Fibroblast of skin of scalp (primary cell): ENCODE data around the gene TBX20. TPM values are rescaled to one million over a fixed set of nuclear protein-coding genes. Genes with fewer than 3 reads are reported as not detected.

ENCODE experiments used
- DNase-seq: peaks from one replicate; pipeline ENCODE4 v3.0.0-alpha.2; 2013
- polyA plus RNA-seq, 2 experiments: library from polyadenylated mRNA; unstranded; fragments of 120-200 nt; gene quantifications; one replicate each; pipeline ENCODE4 v1.2.1, GENCODE V29; 2013; ENCODE audit not compliant: insufficient read length in 2 of 2

TBX20 gene, protein sequence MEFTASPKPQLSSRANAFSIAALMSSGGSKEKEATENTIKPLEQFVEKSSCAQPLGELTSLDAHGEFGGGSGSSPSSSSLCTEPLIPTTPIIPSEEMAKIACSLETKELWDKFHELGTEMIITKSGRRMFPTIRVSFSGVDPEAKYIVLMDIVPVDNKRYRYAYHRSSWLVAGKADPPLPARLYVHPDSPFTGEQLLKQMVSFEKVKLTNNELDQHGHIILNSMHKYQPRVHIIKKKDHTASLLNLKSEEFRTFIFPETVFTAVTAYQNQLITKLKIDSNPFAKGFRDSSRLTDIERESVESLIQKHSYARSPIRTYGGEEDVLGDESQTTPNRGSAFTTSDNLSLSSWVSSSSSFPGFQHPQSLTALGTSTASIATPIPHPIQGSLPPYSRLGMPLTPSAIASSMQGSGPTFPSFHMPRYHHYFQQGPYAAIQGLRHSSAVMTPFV
- 0.70 TPM for polyA plus RNA-seq (2013, experiment 1 of 2; ENCODE audit: insufficient read length)
- 1.2 TPM for polyA plus RNA-seq (2013, experiment 2 of 2; ENCODE audit: insufficient read length)

DNA sequence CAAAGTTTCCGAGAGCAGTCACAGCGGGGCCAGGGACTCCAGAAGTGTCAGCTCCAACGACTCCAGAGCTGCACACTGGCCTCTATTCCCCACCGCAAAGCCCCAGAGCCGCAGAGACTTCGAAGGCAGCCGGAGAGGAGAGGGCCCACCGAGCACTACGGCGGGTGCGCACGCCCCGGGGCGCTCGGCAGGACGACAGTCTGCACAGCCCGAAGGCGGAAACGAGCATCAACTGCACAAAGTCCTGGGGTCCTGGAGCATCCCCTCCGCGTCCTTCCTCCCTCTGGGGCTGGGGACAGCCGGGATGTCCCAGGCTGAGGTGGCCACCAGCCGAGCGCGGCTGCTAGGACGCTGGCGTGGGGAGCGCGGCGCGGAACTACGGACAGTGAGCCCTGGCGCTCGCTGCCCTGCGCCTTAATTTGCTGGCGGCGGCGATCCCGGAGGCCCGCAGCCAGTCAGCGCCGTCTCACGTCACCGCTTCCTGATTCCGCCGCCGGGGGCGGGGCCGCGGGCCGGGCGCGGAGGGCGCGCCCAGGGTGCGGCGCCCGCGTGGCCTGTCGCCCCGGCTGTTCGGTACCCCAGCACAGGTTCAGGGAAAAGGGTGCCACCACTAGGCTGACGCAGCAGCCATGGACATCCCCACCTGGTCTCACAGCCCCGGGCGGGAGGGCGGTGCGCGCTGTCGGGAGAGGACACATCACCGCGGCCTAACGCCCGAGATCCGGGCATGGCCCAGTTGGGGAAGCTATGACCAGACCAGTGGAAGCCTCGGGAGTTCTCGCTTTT, at the start of gene TBX20:
Gene TBX20 (minus strand): TSS at position 391 of the 786 bp plus-strand sequence. CDS start 480 bp downstream, outside the sequence.
- DNase-seq, result peak; percentile 71

DNA sequence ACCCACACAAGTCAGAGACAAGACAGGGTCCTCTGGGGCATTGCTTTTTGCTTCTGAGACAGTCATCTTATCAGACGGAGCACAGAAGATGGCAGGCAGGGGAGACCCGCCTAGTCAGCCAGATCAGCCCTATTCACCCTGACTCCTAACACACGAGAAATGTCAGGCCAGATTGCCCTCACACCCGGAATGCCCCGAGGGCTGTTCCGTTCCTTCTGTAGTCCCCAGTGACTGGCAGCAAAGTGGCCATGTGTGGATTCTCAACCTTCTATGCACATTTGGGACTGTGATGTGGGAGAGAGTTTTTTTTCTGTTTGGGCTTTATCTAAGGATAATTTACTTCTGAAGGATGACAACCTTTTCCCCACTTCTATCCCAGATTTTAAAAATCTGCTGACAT, 35.5 kb upstream of the TBX20 start:
- no peak for DNase-seq

DNA sequence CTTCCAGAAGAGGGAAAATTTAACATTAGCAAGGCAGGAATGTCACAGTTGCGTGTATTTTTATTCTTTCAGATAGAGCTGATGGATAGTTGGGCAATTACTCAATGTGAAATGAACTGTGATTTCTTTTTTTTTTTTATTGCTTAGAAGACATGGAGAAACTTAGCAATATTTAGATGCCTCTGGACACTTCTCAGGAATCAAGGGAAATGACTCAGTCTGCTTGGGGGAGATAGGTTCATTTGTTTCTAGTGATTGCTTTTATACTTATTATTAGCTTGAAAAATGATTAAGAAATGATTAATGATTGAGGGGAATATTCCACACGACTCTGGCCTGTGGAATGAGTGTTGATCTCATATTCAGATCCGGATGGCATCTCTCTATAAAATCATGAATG, 33.1 kb upstream of the TBX20 start:
- peak; percentile 1 for DNase-seq

DNA sequence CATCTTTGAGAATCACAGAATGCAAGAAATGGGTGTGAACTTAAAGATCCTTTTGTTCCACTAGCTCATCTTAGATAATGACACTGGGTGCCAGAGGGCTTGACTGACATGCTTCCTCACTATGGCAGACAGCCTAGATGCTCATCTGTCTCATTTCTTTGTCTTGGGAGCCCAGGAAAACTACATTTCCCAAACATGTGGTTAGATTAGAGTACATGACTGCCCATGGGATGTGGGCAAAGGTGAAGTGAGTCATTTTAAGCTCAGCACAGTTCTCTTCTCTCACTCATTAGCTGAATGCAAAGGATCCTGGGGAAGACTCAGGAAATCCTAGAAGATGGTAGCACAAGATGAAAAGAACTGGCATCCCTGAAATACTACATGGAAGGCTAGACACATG, 32.5 kb upstream of the TBX20 start:
- DNase-seq, result peak; percentile 3

DNA sequence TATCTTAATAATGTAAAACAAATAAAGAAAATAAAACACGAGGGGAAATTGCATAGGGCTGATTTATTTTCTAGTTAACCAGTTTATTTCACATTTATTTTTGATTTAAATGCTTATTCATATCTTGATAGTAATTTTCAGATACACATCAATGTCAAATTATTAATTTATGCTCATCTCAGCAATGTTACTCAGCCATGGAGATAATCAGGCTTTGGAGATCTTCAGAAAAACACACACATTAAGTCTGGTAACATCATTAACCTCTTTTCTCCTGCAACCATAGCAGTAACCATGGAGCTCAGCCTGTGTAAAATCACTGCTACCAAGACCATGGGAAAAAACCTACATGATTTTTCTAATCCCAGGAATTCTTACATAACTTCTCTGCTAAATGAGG, 31.9 kb upstream of the TBX20 start:
- DNase-seq, result no peak

DNA sequence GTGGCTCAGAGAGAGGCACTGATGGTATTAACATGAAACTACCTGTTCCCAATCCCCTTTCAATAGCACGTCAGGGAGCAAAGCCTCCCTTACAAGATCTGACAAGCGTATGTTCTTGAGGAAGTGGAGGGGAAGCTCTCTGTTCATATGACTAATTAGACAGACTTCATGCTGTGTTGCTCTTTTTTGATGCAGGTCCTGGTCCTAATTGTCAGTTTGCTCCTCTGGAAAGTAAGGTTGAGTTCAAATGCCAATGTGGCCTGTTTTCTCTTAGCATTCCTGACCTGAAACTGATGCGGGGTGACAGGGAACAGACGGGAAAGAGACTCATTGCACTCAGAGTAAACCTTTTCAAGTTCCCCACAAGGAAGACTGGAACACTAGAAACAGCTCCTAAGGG, 27.0 kb upstream of the TBX20 start:
- DNase-seq, result no peak

DNA sequence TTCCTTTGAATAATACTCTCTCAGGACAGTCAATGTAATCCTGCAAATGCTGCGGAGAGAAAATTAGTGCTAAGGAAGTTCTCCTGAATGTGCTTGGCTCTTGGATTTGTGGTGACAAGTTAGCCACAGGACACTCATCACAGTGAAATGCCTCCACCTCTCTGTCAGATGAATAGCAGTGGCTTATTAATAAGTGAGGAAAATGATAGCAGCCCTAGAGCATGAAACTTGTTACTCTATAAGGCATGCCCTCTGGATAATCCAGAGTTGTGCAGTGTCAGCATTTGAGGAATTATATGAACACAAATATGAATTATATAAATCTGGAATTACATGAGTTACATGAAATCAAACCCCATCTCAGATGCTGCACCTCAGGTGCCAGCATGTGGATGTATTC, 23.5 kb upstream of the TBX20 start:
- DNase-seq, result no peak

DNA sequence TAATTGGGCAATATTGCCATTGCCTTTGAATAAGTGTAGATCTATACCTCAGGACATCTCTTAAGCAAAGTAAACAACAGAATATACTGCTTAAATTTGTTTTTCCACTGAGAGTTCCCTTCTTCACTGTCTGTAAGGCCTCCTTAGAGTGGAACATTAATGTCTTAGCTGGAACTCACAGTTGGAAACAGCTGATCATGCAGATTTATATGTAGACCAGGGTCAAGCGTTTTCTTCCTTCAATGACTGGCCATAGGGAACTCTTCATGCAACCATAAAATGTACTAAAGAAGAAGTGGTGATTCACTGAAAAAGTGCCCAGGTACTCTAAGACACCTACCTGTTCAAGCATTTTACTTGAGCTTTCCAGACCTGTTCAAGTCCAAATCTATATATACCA, 18.3 kb upstream of the TBX20 start:
- DNase-seq, result no peak

DNA sequence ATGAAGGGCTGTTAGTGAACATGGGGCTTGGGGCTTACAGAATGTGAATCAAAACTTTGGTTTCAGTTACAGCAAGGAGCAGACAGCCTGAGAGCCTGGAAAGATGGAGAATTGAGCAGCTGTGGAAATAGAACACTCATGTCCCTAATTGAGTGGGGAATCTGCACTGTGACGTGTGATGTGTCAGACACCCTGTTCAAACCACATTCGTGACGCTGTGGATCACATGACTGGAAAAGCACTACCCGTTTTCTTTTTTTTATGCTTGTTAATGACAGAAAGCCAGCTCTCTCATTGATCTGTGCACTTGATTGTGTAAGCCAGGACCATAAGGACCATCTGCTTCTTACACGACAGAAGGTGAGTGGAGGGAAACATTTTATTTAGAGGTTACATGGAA, 15.1 kb upstream of the TBX20 start:
- no peak for DNase-seq

DNA sequence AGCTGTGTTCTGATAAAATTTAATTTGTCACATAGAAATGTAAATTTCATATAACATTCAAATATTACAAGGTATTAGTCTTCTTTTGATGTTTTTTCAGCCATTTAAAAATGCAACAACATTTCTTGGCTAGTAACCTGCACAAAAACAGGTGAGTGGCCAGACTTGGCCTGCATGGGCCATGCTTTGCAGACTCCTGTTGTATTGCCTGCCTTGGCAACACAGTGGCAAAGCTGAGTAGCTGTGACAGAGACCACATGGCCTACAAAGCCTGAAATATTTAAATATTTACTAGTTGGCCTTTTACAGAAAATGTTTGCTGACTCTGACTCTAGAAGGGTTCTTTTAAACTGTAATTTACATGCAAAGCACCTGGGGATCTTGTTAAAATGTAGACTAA, 13.5 kb upstream of the TBX20 start:
- no peak for DNase-seq

DNA sequence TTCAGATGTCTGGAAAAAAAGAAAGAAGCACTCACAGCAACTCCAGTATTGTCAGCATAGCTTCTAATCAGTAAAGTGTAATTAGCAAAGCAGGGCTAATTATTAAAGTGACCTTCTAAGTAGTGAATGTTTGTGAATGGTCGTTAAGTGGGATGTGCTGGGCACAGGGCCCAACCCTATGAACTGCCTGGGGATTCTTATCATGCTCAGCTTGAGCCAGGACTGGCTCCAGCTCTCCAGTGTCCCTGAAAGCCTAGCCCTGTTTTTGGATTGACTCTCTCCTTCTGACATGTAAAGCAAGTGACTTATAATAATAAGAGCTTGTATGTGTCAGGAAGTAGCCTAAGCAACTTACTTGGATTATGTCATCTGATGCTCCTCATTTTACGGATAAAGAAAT, 9.5 kb upstream of the TBX20 start:
- no peak for DNase-seq

DNA sequence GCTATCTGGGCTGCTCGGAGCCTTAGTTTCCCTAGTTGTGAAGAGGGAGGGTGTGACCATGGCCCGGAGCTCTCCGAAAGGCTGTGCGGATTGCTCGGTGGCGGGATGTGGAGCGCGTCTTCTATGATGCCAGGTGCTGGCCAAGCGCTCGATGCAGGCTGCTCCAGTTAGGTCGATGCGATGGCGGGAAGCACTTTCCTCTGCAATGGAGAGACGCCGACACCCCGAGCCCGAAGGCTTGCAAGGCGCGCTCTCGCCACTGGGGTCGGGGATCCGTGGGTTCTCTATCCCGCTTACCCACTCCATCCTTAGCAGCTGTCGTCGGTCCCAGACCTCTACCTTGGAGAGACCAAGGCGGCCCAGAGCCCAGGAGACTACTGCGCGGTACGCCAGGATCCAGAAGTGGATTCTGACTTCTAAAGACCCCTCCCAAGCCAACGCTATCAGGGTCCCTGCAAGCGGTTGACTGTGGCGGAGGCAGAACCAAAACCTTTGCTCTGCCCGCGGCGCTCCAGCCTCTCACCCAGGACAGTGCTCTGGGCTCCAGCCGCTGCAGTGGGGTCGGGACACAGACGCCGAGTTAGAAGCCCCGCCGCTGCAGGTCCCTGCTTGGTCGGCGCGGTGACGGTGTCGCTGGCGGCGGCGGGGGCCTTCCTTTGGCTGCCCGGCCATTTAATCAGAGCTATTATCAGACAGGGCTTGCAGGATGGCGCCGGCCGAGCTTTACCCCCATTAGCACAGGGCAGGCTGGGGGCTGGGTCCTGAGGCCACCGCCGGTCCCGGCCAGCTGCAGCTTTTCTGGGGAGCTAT, 7.8 kb upstream of the TBX20 start:
- no peak for DNase-seq

DNA sequence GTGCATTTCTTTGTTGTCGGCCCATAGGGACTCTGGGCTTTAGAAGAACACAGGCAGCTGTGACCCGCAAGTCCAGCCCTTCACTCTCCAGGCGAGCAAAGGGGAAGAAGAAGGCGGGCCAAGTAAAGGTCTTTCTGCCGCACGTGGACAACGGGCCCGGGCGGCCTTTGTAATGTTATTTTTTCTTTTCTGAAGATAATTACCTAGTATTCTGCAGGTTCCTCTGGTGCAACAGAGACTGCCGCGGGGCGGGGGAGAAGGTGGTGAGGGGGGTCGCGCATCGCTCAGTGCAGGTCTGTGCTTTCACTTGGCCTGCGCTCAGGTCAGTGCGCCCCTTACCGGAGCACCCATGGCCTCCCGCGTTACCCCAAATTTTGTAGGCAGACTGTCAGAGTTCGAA, 7.1 kb upstream of the TBX20 start:
- DNase-seq, result no peak

DNA sequence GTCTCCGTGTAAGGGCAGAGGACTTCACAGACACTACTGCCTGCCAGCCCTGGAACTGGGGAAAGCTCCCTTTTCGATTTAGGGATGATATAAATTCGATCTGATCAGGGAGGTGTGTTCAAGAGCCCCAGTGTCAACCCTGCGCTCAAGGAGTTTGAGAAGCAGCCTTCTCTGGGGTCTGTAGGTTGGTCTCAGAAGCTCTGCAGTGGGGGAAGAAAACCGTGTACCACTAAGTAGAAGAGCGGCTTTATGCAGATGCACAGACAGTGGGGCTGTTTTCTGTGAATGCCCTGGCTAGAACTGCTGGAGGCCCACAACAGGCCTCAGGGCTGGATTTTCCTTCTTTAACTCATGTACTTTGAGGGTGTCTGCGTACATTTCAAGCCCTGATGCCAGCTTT, 6.3 kb upstream of the TBX20 start:
- DNase-seq, result no peak

DNA sequence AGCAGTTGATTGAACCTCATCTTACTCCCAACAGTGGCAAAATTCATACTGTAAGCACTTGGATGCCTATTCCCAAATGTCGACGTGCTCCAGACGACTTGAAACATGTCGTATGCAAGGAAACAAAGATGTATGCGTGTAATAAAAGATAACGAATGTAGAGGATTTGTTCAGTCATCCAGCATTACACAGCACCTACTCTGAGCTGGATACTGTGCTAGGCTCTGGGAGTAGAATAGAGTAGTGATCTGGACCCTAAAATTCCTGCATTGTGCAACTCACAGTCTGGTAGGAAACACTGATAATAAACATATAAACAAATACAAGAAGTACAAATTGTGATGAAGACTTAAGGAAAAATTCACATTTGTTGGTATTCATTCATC, 5.6 kb upstream of the TBX20 start:
- no peak for DNase-seq

DNA sequence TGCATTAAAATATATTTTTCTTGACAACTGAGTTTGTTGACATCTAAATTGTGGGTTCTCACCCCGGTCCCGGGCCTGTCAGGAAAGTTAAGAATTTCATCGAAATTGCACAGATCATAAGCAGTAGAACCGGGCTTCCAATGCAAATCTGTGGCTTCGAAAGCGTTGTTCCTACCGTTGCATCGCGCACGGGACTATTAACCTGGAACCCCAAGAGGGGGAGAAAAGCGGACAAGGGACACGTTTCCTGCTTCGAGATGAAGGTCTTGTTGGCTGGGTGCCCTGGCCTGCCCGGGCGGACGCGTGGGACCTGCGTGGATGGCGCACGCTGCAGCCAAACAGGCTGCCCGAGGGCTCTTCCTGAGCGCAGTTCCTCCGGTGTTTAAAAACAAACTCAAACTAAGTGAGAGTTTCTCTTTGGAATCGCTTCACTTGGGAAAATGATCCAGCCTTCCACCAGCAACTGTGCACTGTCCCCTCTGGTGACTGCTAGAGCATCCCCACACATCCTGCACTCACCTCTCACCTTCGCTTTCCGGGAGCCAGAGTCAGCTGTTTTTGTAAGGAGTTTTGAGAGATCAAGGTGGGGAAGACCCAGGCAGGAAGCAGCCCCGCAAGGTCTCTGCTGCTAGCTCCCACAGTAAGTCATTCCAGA, 5.1 kb upstream of the TBX20 start:
- DNase-seq, result no peak

DNA sequence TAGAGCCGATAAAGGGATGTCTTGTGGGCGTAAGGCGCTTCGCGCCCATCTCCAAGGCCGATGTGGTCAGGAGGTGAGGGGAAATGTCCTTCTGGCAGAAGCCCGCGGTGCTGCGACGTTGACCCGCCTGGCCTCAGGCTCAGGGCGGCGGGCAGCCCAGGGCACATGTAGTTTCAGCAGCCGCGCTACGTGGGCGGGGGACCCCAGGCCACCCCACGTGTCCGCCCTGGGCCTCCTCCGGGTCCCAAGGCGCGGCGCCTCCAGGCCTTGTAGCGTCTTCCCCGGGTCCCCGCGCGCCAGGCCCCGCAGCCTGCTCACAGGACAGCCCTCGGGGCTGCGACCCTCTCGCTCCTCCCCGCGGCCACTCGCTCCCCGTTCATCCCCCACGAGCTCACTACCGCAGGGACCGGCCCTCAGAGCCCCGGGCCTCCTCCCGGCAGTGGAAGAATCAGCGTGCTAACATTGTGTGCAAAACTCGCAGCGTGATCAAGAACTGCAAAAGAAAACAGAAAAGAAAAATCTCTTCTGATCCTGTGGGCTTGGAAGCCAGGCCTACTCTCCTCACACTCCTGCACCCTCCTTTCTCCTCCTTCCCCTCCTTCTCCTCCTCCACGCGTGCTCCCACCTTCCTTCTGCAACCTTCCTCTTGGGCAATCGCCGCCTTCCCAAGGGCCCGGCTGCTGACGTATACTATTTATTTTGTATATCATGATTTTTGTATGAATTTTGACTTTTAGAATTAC, 4.4 kb upstream of the TBX20 start:
- DNase-seq, result no peak

DNA sequence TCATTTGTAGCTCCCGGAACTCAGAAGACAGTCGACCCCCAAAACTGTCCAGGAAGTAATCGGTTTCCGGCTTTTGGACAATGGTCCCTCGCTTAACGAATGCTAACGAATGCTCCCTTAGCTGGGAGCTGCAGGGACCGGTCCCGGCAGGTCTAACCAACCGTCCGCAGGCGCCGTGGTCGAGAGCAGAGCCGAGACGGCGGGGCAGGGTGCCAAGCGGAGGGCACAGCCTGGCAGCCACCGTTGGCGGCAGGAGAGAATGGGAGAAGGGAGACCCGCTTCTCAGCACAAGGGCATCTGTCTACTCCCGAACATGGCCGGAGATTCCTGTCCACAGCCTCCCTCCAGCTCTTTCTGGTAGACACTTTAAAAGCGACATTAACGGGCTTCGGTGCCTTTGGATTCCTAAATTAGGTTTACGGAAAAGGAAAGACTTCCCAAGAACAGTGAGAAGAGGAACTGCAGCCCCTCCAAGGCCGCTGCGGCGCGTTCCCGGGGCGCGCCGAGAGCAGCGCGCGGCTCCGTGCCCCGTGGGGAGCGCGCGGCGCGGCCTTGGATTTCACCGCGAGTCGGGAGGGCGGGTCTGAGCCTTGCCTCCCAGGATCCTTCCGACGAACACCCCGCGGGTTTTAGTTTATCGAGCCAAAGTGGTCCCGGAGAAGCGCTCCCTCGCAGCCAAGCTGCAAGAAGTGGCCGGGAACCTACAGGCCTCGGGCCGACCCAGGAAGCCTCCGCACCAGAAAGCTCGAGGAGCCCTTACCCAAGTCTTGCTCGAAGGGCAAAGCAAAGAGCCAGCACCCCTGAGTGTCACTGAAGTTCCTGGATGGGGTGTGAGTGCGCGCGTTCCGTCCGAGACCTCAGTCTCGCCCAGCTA, 3.6 kb upstream of the TBX20 start:
- no peak for DNase-seq

DNA sequence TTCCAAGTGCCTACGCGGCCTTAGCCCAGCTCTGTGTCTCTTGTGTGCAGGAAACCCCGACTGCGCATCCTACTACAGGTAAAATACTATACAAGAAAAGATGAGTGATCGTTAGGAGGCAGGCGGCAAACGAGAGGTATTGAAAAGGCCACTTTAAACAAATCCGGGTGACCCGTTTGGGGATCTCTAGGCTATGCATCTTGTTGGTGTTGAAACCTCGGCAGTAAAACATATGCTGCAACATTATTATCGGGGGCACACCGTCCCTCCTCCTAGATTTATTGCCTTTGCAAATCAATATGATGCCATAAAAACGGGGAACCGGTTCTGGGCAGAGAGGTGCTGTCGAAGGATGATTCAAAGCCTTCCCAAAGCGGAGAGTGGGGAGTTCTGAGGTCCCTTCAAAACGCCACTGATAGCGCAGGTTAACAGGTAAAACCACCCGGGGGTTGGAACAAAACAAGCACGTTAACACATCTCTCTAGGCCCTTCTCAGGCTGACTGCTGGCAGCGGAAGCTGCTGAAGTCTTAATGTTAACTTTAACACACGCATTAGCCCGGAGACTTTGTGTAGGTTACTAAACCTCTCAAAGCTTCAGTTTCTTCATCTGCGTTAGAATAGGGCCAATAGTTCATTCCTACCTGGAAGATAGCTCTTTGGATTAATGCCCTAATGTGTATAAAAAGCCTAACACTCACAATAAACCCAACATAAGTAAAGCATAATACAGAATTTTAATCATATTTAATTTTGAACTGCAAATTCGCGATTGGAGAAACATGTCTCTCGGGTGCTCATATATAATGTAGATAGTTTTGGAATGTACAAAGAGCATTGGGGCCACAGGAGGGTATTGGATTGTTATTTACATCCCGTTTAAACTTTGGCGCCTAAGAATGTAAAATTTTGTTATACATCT, 2.6 kb upstream of the TBX20 start:
- DNase-seq, result no peak
